SH-SY5Y (cell line): ENCODE data around the gene NAGK.

Experiments used
- GATA2 ChIP-seq: IDR thresholded peaks from 2 replicates; pipeline ENCODE4 v1.6.1; 2011; ENCODE audit warnings: mild to moderate bottlenecking, low read depth, low read length
- GATA3 ChIP-seq: IDR thresholded peaks from 2 replicates; pipeline ENCODE4 v1.6.1; 2011; ENCODE audit warnings: low read depth, mild to moderate bottlenecking, low read length, moderate library complexity

- TF ChIP-seq GATA3 (no peak), GATA2 (no peak)
Measured at GRCh38 chr2:71101656-71102055, 33.2 kb downstream of the NAGK start.
